ENCODE measurements around the gene NMT1.

The NMT1 gene

DNA sequence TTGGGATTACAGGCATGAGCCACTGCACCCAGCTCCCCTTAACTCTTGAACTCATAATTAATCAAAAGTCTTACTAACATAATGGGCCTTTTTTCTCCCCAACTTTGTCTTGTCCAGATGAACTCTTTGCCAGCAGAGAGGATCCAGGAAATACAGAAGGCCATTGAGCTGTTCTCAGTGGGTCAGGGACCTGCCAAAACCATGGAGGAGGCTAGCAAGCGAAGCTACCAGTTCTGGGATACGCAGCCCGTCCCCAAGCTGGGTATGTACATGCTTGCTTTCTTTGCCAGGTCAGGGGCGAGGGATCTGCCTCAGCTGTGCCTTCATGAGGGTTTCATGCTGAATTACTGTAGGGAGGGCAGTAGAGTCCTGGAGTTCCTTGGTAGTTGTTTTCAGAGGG, 25.3 kb downstream of the NMT1 start:
- DNase-seq = no peak

DNA sequence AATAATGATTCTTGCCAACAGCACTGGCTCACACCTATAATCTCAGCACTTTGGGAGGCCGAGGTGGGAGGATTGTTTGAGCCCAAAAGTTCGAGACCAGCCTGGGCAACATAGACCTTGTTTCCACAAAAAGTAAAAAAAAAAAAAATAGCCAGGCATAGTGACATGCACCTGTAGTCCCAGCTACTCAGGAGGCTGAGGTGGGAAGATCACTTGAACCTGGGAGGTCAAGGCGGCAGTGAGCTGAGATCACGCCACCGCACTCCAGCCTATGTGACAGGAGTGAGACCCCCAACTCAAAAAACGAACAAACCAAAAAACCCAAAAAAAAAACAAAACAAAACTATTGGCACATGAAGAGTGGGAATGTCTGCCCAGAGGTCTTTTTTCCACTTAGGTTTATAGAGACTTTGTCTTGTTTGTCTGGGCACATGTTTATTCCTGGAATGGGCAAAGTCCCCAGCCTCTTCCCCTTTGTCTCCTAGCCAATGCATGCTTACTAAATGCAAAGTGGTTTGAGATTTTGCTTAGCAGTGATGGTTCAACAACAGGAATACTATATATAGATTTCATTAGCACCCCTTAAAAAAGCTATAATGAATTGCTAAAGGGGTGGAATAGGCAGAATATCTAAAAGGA, 25.9 kb downstream of the NMT1 start:
- DNase-seq = no peak

DNA sequence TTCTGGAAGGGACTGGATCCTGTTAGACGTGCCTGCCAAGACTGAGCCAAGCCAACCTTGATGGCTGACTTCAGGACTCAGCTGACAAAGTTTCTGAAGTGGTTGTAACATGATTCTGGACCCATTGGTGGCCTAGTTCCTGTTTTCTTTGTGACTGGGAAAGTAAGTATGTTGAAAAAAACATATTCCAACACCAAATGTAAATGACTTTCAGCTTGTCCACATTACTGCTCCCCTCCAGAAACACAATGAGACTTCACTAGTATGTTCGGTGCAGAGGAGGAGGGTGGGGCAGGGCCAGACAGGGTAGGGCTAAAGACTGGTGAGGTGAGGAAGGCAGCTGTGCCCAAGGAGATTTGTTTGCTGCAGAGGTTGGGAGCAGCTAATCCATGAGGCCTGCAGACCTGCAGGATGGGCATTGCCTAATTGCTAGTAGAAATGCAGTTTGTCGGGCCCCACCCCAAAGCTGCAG, 26.4 kb downstream of the NMT1 start:
- no peak for DNase-seq

DNA sequence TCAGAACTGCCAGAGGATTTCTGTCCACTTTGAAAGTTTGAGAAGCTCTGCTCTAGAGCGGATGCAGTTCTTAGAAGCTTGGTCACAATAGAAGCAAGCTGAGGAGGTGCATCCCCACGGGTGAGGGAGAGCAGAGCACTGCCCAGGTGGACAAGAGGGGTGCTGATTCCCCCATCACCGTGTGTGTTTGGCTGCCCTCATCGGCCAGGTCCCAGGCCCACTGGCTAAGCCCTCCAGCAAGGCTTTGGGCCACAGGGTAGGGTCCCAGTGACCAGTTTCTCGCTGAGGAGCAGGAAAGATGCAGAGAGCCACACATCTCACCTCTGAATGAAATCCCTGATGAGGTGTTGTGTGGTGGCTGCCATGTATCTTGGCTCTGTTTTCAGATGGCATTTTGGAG, 26.9 kb downstream of the NMT1 start:
- DNase-seq = no peak

DNA sequence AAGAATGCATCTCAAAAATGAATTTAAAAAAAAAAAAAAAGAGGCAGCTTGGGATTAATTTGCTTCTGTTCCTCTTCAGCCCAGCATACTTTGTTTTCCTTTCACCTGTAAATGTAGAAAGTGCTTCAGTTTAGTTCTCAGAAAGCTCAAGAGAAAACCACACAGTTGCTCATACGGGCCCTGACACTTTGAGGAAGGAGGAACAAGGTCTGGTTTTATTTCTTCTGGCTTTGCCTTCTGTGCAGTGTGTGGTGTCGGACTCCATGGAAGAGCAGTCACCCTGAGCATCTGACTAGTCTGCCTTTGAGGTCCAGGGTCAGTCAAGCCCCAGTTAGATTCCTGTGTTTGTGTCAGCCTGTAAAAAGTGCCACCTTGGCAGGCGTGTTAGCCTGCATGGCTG, 27.6 kb downstream of the NMT1 start:
- DNase-seq = no peak

DNA sequence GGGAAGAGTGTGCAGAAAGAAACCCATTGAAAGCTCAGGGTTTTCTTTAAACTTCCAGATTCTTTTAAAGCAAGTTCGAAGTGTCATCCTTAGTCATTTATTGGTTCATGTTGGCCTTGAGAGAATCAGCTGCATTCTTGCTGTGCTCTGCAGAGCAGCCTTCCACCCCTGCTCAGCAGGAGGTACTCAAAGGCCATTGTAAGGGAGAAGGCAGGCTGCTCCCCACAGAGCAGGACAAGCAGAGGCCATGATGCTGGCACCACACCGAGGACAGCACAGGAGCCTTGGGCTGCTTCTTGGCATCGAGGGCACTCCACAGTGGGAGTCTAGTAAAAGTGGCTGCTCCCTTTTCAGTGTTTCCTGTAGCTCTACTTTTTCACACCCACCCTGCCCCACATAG, 29.6 kb downstream of the NMT1 start:
- no peak for DNase-seq

DNA sequence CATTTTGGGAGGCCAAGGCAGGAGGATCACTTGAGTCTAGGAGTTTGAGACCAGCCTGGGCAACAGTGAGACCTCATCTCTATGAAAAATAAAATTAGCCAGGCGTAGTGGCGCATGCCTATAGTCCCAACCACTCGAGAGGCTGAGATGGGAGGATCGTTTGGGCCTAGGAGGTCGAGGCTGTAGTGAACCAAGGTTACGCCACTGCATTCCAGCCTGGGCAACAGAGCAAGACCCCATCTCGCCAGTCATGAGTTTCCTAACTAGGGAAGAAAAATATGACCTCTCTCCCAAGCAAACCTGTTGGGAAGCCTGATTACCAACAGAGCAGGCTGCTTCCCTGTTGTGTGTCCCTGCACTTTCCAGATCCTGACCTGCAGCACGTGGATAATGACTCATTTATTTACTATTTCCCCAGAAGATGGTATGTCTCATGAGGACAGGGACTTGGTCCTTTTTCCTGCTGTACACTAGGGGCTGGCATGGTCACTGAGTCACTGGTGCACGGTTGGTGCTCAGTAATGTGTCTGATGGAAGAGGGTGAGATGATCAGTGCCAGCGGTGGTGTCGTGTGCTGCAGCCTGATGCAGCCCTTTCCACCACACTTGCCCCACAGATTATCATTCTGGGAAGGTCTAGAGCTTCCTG, 30.8 kb downstream of the NMT1 start:
- no peak for DNase-seq

DNA sequence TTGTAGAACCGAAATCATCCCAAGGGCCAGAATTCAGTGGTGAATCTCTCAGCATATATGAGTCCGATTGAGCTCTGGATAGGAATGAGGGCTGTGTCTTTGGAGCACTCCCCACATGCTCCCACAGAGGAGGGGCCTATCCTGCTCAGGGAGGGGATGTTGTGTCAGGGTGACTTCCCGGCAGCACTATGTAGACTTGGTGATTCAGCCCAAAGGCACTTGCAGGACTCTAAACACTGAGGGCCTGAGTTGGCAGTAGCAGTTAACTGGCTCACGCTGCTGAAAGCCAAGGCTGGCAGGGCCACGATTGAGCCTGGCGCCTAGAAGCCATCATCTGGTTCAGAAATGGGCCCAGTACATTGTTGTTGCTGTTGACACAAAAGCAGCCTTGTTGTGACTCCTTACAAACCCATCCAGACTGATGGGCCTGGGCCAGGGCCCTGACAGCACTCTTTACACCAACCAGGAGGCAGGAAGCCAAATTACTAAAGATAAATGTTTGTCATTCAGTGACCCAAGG, 31.9 kb downstream of the NMT1 start:
- DNase-seq = no peak

DNA sequence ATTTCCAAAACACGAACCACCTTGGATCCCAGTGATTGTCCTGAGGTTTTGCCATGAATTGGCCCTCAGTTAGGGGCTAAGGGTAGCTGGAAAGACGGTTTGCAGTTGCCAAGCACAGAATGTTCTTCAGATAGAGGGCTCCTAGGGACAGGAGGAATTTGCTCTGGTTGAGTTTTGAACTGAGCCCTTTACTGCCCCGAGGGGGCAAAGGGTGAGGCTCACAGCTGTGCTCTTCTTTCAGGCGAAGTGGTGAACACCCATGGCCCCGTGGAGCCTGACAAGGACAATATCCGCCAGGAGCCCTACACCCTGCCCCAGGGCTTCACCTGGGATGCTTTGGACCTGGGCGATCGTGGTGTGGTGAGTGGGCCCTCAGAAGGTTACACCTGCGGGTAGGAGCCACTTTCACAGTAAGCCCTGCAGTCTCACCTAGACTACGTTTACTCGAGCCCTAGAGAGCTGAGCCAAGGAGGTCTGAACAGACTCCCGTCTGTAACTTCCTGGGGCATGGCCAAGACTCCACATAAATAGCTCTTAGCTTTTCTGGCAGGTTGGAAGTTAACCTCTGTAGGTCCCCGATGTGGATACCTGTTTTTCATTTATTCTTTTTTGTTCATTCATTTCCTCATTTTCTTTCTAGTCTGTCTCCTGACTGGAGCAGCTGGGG, 32.5 kb downstream of the NMT1 start:
- no peak for DNase-seq

DNA sequence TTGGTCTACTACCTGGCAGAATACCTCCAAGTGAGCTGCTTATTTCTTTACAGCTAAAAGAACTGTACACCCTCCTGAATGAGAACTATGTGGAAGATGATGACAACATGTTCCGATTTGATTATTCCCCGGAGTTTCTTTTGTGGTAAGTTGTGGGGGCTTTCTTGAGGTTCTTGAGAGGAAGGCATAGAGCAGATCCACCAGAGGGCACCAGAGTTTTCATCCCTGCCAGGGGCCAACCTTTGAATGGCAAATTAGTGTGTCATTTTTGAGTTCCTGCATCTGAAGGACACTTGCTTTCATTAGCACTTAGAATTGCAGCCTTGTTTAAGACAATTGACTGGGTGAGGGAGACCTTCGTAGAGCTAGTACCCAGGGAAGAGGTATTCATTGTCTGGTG, 35.0 kb downstream of the NMT1 start:
- DNase-seq = no peak

DNA sequence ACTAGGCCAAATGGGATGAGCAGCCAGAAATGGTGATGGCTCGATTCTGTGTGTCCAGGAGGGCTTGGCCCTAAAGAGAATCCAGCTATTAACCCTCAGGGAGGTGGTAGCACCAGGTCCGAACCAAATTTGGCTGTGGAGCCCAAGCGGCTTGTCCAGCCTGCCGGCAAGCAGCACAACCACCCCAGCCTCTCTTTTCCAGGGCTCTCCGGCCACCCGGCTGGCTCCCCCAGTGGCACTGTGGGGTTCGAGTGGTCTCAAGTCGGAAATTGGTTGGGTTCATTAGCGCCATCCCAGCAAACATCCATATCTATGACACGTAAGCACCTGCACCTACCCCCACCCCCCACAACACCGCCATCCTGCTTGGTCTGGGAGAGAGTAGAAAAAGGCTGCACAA, 35.8 kb downstream of the NMT1 start:
- no peak for DNase-seq

DNA sequence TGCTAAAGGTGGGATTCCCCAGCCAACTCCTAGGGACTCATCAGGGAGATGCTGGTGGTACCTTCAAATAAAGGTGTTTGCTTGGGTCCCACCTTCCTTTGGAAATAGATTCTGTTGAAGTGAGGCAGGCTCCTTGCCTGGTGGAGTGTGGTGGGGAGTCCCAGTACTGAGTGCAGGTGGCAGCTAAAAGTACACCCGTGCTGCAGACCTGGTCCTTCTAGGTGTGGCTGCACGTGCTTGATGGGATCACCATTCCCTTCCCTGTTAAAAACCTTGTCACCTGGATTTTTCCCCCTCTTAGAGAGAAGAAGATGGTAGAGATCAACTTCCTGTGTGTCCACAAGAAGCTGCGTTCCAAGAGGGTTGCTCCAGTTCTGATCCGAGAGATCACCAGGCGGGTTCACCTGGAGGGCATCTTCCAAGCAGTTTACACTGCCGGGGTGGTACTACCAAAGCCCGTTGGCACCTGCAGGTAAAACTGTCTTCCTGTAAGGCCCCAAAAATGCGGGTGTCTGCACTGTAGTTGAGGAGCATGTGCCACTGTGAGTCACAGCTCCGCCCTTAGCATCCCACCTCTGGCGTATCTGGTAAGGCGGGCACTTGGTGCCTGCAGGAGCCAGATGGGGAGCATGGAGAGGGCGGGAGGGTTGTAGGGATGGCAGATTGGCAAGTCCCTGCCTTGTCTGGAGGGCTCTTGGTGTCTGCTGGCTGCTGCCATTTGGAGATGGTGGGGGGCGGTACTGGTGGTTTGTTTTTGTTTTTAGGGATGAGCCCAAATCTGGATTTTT, 37.2 kb downstream of the NMT1 start:
- DNase-seq = no peak

DNA sequence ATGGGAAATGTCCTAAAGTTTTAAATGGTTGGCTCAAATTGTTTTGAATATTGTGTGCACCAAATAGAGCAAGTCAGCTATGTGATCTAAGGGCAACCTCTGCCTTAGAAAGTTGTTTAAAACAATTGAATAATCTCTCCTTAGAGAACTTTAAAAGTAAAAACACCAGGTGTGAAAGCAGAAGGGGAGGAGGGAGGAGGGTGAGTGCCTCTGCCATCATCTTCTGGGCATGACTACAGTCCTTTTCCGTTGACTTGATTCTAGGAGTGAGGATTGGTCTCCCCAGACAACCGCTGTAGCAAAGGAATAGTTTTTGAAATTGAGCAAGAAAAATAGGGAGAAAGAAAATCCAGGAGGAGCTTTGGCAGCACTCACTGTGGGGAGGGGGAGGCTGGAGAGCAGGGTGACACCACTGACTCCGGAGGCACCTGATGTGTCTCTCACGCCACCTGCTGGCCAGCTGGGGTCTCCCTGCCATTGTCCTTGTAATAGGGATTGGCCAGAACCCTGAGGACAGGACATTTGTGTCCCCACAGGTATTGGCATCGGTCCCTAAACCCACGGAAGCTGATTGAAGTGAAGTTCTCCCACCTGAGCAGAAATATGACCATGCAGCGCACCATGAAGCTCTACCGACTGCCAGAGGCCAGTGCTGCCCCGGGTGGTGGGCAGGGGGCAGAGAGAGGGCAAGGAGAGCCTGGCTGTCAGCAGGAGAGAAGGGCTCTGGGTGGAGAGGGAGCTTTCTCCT, 37.9 kb downstream of the NMT1 start:
- peak; percentile 53 for DNase-seq

DNA sequence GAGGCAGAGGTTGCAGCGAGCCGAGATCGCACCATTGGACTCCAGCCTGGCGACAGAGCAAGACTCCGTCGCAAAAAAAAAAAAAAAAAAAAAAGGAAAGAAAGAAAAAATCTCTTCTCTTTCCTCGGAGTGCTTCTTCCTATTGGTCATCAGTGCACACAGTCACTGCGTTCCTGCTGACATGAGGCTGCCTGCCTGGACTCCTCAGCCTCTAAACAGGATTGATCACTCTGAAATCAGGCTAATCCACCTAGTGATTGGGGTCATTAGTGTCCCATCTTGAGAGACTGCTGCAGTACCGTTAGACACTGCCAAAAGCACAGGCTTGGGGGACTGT, 40.4 kb downstream of the NMT1 start:
- no peak for DNase-seq

DNA sequence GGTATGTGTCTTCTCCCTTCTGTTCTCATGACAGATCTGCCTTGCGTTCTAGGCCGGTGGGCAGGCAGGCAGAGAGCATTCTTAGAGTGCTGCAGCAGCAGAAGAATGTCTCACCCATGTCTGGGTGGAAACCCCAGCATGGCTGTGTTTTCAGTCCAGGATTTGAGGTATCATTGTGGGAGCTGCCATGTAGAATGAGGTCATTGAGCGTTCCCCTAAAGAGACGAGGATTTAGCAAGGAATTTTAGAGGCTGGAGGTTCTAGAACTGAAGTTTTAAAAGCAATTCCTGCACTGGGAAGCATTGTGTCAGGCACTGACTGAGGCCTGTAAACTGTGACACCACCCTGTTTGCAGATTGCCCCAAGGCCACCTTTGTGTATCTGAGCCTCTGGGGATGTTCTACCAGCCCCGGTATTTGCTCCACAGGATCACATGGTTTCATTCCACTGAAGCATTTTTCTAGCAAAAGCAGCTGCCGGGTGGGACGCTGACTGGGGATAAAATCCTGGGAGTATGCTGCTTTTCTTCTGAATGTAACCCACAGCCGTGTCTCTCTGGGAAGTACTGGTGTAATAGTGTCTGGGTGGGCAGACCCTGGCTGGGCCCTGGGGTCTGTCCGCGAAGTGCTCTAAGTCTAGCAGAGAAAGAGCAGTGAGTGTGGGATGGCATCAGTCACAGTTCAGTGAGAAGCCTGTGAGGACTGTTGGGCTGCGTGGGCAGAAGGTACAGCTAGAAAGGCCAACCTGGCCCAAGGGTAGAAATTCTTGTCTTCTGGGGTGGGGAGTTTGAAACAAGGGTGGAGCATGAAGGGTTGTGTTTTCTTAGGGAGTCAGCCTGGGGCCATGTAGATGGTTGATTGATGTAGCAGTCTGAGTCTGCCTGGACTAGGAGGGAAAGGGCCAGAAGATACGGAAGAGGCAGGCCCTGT, 41.0 kb downstream of the NMT1 start:
- no peak for DNase-seq

DNA sequence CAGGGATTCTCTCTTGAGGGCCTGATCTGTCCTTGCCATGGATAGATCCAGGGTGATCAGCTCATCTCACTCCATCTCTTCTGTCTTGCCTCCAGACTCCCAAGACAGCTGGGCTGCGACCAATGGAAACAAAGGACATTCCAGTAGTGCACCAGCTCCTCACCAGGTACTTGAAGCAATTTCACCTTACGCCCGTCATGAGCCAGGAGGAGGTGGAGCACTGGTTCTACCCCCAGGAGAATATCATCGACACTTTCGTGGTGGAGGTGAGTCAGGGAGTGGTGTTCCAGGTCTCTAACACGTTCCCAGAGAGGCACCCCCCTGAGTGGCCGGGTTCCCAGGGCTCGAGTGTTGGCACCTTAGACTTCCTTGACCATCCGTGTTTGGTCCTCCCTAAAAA, 41.7 kb downstream of the NMT1 start:
- no peak for DNase-seq

DNA sequence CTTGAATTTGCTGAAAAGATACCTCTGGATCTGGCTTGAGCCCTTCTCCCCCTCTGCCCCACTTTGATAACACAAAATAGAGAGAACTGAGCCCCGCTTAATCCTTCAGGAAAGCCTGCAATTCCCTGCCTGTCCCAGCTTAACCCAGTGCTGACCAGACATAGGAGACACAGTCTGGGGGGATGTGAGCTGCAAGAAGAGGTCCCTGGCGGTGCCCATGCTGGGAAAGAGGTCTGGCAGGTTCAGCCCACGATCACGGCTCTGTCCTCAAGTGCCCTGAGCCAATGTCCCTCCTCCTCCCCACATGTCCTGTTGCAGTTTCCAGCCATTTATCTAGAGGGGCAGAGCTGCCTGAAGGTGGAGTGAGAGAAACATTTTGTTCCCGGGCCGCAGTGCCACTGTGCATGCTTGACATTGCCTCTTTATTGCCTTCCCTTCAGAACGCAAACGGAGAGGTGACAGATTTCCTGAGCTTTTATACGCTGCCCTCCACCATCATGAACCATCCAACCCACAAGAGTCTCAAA, 42.2 kb downstream of the NMT1 start:
- DNase-seq = no peak

DNA sequence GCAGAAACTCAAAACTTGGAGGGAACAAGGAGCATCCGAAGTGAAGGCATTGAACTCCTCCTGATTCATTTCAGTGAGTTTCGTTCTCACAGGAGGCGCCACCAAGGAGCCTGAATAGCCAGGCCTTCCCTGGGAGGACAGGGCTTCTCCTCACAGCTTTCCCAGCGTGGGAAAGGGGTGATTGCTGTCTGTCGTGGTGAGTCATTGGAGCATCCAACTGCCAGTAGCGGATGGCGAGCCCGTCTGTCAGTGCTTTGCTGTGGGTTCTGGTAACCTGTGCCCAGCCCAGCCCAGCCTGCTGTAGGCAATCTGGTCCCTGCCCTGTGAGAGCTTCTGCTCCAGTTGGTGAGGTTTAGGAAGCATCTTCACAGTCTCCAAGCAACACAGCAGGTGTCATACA, 42.9 kb downstream of the NMT1 start:
- no peak for DNase-seq

DNA sequence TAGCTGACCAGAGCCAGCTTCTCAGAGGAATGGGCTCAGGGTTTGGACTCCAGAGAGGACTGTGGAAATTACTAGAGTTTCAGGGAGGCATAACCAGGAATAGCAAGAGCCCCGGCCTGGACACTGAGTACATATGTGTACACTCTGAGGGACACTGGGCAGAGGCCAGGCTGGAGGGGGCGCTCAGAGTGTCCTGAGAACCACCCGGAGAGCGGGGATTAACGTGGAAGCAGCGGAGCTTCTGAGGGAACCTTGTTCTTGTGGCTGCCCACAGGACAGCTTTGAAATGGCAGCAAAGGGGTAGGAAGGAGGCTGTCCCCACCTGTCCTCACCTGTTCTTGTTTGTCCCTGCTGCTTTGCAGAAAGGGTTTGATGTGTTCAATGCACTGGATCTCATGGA, 43.4 kb downstream of the NMT1 start:
- DNase-seq = no peak

DNA sequence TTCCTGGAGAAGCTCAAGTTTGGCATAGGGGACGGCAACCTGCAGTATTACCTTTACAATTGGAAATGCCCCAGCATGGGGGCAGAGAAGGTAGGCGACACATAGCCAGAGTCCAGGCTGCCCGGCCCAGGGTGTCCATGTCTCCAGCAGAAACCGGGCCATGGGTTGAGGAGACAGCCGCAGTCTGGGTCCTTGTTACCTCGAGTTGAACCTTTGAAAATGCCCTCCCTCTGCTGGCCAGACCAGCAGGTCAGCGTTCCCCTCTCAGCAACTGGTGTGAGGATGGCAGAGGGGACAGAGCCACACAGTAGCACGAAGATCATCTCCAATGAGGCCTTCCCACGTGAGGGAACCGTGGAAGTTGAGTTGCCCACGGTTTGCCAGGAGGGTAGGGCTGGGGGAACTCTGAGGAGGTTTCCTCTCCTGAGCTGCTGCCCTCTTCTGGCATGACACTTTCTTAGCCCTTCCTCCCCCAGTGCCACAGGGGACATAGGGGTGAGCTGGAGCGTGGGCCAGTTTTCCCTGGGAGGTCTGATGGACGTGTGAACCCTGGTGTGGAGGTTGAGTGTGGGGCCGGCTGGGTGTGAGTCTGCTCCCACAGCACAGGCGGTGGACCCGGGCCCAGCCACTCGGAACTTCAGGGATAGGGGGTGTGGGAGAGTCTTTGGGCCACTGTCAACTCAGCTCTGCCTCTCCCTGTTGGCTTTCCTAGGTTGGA, 43.9 kb downstream of the NMT1 start:
- no peak for DNase-seq

DNA sequence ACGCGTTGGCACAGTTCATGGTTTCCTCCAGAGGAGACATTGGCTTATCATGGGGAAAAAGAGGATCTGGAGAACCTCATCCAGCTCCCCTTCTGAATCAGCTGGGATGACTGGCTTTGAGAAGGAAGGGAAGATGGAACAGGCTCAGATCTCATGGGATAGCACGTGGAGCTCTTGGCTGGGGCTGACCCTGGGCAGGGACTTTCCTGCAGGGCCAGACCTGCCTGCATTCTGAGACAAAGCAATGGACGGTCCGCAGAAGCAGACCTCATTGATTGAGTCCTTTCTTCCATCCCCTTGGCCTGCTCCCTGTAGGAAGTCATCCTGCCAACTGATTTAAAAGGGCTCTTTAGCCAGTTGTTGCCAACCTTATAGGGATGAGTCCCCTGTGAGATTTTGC, 45.0 kb downstream of the NMT1 start:
- no peak for DNase-seq
